GM10266 (cell line): ENCODE measurements around the gene GBF1.
A peak's percentile ranks its signal among the peaks of the same experiment; 100 is the strongest.

Experiments
- DNase-seq: peaks from one replicate; pipeline ENCODE4 v3.0.0; 2012; ENCODE audit errors: extremely low spot score
- CTCF ChIP-seq: IDR thresholded peaks from 2 replicates; pipeline ENCODE4 v1.5.1; 2012; ENCODE audit warnings: mild to moderate bottlenecking, low read depth; ENCODE audit not compliant: control insufficient read depth, insufficient read depth; ENCODE audit errors: missing control alignments

GBF1 gene

GRCh38 chr10:102384053-102384452, 138.7 kb downstream of the GBF1 start:
- TF ChIP-seq CTCF: peak; percentile 11
- DNase-seq: no peak

GRCh38 chr10:102384606-102385429, 139.5 kb downstream of the GBF1 start:
- DNase-seq: no peak
- TF ChIP-seq CTCF: no peak

GRCh38 chr10:102389894-102390293, 144.6 kb downstream of the GBF1 start:
- no peak for TF ChIP-seq CTCF
- no peak for DNase-seq

- DNase-seq: no peak
- no peak for TF ChIP-seq CTCF
Observed at GRCh38 chr10:102392306-102392705, 147.0 kb downstream of the GBF1 start.

- no peak for DNase-seq
- no peak for TF ChIP-seq CTCF
Observed at GRCh38 chr10:102393411-102394078, 148.2 kb downstream of the GBF1 start.

- peak; percentile 97 for DNase-seq
- peak; percentile 92 for TF ChIP-seq CTCF
Observed at GRCh38 chr10:102394079-102394800, 148.9 kb downstream of the GBF1 start.
